HG03342 (cell line): Measurements from ENCODE around the gene AMIGO1.

Experiments used
- ATAC-seq: cut with Tn5 transposase; IDR thresholded peaks from one replicate; pipeline ENCODE4 v1.9.1; 2021; ENCODE audit warnings: mild to moderate bottlenecking, moderate library complexity; ENCODE audit not compliant: unreplicated experiment

The AMIGO1 gene

DNA sequence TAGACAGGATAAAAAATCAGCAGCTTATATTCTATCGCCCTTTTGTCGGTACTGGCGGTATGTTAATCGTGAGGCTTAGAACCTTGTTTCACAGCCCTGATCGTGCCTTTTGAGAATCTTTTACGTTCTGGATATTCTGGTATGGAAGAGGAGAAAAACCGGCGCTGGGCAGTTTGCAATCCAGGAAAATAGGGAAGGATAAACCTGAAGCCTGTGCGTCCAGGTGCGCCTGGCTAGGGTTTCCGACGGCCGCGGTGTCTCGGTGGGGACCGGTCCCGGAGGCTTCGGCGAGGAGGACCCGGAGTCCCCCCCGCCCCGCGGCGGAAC is 43.4 kb downstream of the AMIGO1 start:
- ATAC-seq: no peak

DNA sequence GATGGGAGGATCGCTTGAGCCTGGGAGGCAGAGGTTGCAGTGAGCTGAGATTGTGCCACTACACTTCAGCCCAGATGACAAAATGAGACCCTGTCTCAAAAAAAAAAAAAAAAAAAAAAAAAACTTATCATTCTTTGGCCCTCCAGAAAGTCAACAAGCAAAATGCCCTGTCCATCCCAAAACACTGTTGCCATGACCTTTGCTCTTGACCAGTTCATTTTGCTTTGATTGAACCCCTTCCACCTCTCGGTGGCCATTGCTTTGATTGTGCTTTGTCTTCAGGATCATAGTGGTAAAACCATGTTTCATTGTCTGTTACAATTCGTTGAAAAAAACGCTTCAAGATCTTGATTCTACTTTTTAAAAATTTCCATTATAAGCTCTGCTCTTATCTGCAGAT is 51.7 kb downstream of the AMIGO1 start:
- no peak for ATAC-seq

GRCh38 chr1:109454497-109455133 is 54.9 kb downstream of the AMIGO1 start:
- no peak for ATAC-seq
